Measurements from ENCODE around the gene TTBK1.
A peak's percentile ranks its signal among the peaks of the same experiment; 100 is the strongest.

The TTBK1 gene

DNA sequence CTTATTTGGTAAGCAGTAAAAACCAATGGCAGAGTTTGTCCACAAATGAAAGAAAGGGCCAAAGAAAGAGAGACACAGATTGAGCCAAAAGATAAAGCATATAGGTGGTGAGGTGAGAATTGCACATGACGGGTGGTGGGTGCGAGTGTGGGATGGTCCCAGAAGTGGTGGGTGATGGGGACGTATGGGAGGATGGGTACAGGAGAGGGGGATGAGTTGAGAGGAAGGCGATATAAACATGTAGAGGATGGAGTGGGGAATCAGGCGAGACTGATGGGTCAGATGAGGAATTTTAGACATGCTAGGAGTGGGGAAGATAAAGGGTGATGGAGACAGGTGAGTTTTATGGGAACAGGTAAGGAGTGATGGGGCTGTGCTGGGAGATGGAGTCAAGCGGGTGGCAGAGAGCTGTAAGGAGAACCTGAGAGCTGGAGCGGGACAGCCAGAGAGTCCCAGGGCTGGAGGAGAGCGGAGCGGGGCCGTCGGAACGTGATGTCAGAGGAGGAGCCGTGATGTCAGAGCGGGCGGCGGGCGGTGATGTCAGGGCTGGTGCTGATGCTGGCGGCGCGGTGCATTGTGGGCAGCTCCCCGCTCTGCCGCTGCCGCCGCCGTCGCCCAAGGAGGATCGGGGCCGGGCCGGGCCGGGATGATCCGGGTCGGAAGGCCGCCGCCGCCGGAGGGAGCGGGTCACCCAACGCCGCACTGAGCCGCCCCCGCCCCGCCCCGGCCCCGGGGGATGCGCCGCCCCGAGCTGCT is at the start of gene TTBK1:
TTBK1 (plus strand) TSS at position 574 of the 756 bp plus-strand sequence. CDS start 3,180 bp downstream, outside the sequence.
- peak; percentile 64 for DNase-seq

DNA sequence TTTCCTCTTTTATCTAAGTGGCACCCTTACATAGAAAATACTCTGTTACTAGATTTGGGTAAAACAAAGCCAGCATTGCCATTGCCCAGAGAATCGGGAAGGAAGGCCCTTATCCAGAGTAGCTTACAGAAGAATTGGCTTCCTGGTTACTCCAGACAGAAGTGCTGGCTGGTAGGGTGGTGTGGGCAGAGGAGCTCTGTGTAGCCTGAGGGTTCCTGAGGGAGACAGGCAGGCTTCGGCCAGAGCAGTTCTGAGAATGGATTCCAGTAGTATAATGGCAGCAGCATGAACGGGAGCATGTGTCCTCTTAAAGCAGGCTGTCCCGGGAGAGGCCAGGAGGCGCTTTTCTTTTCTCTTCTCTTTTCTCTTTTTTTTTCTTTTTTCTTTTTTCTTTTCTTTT is 49.4 kb upstream of the TTBK1 start:
- no peak for DNase-seq

DNA sequence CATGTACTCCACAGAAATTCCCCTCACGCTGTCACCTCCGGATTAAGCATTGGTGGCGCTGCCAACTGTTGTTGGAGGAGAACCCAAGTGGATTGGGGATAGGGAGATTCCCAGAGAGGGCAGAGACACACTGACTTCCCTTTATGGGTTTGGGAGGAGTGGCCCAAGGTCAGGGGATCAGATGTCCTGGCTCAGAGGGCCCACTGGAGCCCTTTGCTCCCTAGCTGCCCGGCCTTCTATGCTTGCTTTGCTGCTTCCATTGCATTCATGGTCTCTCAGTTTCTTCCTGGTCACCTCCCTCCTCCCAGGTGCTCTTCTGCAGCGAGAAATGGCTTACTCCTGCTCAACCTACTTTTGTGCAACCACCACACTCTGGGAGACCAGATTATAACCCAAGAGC is 46.9 kb upstream of the TTBK1 start:
- no peak for DNase-seq

- DNase-seq = no peak
Measured at GRCh38 chr6:43199912-43200311, 43.4 kb upstream of the TTBK1 start.

DNA sequence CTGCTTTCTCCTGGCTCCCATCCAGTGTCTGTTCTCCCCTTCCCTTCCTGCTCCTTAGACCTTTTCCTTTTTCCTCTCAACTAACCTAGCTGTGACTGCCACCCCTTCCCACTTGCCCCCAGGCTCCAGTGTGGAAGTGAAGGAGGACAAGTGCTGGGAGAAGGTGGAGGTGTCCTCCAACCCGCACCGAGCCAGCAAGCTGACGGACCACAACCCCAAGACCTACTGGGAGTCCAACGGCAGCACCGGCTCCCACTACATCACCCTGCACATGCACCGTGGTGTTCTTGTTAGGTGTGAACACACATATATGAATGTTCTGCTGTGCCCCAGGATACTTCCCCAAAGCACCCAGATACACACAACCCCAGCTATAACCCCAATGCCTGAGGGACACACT is 42.7 kb upstream of the TTBK1 start:
- no peak for DNase-seq

GRCh38 chr6:43202451-43202850 is 40.8 kb upstream of the TTBK1 start:
- DNase-seq = no peak

GRCh38 chr6:43203029-43203717 is 40.1 kb upstream of the TTBK1 start:
- DNase-seq = no peak

- DNase-seq = no peak
Measured at GRCh38 chr6:43203718-43204095, 39.6 kb upstream of the TTBK1 start.

DNA sequence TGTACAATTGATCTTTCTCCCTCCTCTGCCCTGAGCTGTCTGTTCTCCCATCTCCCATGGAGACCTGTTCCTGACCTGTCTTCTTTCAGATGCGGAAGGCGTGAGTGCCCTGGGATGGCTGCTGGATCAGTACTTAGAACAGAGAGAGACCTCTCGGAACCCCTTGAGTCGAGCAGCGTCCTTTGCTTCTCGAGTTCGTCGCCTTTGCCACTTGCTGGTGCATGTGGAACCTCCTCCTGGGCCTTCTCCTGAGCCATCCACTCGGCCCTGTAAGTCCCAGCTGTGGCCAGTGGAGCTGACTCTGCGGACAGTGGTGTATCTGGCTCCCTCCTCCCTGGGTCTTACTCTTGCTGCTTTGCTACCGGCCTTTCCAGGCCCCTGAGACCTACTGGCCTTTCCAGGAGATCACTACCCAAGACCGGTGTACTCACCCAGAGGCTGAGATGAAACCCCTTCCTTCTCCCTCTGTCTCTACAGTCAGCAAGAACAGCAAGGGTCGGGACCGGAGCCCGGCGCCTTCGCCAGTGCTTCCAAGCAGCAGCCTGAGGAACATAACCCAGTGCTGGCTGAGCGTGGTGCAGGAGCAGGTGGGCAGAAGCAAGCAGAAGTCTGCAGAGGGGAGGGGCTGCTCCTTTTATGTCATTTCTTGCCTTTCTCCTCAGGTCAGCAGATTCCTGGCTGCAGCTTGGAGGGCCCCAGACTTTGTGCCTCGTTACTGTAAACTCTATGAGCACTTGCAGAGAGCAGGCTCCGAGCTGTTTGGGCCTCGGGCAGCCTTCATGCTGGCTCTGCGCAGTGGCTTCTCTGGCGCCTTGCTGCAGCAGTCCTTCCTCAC is 38.8 kb upstream of the TTBK1 start:
- no peak for DNase-seq

- no peak for DNase-seq
Measured at GRCh38 chr6:43205849-43206248, 37.4 kb upstream of the TTBK1 start.

DNA sequence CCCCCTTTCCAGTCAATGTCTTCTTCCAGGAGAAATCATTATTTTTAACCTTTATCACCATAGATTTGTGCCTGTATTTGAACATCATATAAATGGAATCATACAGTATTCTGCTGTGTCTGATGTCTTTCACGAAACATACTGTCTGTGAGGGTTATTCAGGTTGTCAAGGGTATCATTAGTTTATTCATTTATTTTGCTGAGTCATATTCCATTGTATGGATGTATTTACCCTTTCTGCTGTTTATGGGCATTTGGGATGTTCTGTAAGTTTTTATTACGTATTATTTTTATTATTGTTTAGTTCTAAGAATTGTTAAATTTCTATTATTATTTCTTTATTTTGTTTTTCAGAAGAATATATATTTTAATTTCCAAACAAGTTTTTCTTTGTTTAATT is 36.0 kb upstream of the TTBK1 start:
- no peak for DNase-seq

- no peak for DNase-seq
Measured at GRCh38 chr6:43211955-43212354, 31.3 kb upstream of the TTBK1 start.

GRCh38 chr6:43213431-43213830 is 29.9 kb upstream of the TTBK1 start:
- no peak for DNase-seq

DNA sequence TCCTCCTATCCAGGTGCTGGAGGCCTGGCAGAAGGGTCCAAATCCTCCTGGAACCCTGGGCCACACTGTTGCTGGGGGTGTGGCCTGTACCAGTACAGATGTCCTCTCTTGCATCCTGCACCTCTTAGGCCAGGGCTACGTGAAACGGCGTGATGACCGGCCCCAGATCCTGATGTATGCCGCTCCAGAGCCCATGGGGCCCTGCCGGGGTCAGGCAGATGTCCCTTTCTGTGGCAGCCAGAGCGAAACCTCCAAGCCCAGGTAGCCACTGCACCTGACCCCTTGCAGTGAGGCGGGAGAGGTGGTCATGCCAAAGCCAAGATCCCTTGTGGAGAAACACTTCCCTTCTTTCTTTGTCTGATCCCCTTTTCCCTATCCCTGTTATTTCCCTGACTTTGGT is 28.2 kb upstream of the TTBK1 start:
- no peak for DNase-seq

- no peak for DNase-seq
Measured at GRCh38 chr6:43216200-43216599, 27.1 kb upstream of the TTBK1 start.

- no peak for DNase-seq
Measured at GRCh38 chr6:43217351-43217750, 25.9 kb upstream of the TTBK1 start.

DNA sequence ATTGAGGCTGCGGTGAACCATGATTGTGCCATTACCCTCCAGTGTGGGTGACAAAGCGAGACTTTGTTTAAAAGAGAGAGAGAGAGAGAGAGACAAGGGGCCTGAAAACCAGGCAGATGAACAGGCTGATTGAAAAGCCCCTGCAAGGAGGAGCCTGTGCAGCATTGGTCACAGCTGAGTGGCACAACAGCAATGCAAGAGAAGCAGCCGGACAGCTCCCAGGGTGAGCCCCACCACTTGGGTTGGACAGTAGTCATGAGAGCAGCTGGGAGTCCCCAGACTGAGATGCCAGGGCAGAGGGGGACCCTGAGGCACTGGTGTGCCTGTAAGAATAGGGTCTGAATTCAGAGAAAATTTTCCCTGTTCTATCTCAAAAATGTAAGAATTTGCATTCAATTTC is 24.2 kb upstream of the TTBK1 start:
- DNase-seq = no peak

DNA sequence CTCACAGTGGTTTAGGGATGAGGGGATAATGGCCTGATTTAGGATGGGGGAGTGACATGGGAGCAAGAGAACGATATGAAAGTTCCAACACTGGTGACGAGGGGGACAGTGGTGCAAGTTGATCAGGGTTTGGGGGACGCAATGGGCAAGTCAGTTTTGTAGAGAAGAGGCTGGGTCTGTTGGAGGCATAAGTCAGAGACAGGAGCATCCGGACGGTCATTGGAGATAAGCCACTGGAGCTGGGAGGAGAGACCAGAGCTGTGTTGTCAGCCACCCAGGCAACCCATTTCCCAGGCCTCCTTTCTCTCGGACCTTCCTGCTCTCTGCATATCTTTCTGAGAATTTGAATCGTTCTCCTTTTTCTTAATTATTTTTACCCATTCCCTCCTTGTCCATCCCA is 23.5 kb upstream of the TTBK1 start:
- no peak for DNase-seq

DNA sequence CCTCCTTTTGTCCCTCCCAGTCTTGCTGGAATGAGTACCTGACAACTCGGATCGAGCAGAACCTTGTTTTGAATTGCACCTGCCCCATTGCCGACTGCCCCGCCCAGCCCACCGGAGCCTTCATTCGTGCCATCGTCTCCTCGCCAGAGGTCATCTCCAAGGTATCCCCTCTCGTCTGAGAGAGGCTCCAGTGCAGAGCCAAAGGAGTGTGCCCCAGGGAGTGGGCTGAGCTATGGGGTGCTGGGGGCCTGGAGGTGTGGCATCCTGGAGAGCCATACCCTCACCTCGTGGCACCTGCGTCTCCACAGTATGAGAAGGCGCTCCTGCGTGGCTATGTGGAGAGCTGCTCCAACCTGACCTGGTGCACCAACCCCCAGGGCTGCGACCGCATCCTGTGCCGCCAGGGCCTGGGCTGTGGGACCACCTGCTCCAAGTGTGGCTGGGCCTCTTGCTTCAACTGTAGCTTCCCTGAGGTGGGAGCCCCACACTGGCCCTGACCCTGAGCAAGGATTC is 22.8 kb upstream of the TTBK1 start:
- DNase-seq = no peak

DNA sequence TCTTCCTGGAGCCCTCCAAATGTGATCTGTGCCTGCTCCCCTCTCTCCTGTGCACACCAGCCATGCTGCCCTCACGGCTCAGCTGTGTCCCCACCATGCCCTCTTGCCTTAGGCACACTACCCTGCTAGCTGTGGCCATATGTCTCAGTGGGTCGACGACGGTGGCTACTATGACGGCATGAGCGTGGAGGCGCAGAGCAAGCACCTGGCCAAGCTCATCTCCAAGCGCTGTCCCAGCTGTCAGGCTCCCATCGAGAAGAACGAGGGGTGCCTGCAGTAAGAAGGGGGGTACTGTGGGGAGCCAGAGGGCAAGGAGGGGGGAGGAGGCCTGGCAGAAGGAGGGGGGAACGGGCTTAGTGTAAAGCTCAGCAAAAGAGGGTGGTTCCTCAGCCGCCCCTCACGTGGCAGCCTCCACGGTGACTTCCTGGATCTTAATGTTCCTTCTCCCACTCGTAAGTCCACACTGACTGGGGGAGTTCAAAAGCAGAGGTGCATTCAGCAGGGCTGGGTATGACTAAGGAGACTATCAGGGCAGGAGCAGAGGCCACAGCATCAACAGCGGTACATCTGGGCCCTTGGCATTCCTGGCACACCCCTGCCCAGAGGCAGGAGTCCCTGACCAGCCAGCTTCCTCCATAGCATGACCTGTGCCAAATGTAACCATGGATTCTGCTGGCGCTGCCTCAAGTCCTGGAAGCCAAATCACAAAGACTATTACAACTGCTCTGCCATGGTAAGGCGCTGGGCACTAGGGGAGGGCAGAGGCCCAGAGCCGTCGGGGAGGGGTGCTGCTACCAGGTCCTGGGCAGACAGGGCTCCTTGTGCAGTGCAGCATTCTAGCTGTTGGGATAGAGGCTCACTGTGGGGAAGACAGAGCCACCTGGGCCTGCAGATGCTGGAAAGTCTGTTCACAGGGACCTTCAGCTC is 22.0 kb upstream of the TTBK1 start:
- no peak for DNase-seq

- DNase-seq = no peak
Measured at GRCh38 chr6:43222418-43223059, 20.7 kb upstream of the TTBK1 start.

DNA sequence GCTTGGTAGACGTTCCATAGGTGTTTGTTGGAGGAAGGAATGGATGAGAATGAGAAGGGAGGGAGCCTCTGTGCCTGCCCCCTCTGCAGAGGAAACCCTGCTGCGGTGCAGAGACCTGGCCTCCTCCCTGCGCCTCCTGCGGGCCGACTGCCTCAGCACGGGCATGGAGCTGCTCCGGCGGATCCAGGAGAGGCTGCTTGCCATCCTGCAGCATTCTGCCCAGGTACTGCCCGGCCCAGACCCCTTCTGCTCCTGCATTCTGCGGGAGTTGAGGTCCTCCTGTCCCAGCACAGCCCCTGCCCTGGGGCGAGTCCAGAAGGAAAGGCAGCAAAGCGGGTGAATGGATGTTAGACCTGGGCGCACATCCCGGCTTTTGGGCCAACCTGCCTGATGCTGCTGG is 20.1 kb upstream of the TTBK1 start:
- DNase-seq = no peak

Measured in NCI-H1436 (cell line).